HG03432 (cell line): ENCODE measurements around the gene STK32C.
"Not testable (repeated sequence)": the region's sequence is repeated elsewhere in the genome, so short reads cannot be mapped to it uniquely, and the experiment has no call there.

Experiments used
- ATAC-seq: cut with Tn5 transposase; IDR thresholded peaks from one replicate; pipeline ENCODE4 v1.9.1; 2021; ENCODE audit warnings: mild to moderate bottlenecking, moderate library complexity; ENCODE audit not compliant: unreplicated experiment

The STK32C gene

DNA sequence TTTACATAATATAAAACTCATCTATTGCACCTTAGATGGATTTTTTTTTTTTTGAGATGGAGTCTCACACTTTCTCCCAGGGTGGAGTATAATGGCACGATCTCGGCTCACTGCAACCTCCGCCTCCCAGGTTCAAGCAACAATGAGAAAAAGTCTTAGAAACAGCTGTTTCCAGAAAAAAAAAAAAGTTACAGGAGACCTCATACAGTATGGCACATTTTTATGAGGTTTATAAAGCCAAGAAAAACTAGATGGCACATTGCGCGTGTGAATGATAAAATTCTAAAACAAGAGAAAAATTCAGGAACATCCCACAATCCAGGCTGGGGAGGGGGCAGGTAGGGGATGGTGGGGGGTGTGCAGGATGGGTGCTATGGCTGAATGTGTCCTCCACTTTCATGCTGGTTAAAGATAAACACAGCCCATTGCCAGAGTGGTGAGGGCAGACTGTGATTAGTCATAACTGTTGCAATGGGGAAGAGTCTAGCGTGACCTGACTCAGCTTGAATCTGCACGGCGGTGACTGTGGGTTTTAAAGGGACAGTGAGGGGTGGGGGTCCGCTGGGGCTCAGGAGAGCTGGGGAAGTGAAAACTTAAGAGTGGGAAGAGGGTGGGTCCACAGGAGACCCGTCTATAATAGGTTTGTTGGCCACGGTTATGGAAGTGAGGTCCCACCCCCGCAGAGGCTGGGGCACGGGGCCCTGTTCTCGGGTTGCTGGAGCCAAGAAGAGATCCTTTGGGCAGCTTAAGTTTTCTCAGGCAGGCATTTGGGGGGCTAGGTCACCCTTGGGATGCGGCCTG lies 12.3 kb upstream of the STK32C start:
- ATAC-seq: peak; percentile 100

DNA sequence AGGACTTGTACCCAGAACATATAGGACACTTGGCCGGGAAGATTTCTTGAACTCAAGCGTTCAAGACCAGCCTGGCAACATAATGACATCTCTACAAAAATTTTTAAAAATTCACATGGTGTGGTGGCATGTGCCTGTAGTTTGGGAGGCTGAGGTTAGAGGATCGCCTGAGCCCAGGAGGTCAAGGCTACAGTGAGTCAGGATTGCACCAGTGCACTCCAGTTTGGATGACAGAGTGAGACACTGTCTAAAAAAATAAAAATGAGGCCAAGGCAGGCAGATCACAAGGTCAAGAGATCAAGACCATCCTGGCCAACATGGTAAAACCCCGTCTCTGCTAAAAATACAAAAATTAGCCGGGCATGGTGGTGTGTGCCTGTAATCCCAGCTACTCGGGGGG lies 9.7 kb upstream of the STK32C start:
- ATAC-seq: not testable (repeated sequence)

DNA sequence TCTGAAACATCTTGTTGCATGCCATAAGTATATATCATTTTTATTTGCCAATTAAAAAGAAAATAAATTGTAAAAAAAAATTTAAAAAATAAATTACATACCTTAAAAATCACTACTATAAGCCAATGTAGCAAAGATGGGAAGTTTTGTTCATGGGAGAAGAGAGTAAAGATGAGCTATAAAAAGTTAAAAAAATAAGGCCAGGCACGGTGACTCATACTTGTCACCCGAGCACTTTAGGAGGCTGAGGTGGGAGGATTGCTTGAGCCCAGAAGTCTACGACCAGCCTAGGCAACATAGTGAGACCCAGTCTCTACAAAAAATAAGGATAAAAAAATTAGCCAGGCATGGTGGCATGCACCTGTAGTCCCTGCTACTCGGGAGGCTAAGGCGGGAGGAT lies 8.4 kb upstream of the STK32C start:
- no peak for ATAC-seq

DNA sequence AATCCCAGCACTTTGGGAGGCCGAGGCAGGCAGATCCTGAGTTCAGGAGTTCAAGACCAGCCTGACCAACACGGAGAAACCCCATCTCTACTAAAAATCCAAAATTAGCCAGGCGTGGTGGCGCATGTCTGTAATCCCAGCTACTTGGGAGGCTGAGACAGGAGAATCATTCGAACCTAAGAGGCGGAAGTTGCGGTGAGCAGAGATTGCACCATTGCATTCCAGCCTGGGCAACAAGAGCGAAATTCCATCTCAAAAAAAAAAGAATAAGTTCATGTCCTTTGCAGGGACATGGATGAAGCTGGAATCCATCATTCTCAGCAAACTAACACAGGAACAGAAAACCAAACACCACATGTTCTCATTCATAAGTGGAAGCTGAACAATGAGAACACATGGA lies 7.1 kb upstream of the STK32C start:
- not testable (repeated sequence) for ATAC-seq

DNA sequence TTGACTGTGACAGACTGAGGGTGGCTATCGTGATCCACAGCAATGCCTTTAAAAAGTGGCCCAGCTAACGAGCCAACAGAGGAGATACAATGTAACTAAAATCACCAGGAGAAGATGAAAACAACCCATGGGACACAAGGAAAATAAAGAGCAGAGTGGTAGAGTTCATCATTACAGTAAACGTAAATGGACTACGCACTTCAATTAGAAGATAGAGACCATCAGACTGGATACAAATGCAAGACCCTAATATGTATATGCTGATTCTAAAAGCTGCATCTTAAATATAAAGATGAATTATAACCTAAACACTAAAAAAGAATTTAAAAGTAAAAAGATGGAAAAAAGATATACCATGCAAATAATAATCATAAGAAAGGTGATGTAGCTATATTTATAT lies 6.6 kb upstream of the STK32C start:
- no peak for ATAC-seq

DNA sequence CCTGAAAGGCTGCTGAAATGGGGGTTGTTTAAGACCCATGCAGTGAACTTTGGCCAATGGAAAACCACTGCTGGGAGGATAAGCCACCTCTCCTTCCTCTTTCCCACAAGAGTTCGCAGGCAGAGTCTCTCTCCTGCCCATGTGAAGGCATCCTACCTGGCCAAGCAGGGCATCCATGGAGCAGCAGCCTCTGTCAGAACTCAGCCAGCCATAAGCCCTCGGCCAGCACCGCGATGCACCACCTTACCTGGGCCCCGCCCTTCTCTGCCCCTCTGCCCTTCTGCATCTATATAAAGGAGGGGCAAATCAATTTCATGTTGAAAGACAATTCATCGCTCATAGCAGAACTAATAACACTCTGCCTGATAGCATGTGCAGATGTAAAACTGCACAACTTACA lies 6.1 kb upstream of the STK32C start:
- no peak for ATAC-seq

DNA sequence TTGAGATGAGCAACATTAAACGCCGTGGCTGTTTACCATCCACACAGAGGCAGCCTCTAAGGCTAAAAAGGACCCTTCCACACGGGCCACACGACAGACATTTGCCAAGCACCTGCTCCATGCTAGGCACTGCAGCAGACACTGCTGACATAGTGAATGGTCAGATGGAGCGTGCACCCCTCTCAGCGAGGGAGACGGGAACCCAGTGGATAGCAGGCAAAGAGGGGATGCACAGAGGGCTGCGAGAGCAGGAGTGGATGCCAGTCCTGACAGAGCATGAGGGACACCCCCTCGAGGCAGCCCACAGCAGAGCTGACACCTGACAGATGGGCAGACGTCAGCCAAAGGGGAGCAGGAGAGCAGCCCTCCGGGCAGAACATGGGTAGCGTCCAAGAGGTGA lies 5.6 kb upstream of the STK32C start:
- no peak for ATAC-seq

DNA sequence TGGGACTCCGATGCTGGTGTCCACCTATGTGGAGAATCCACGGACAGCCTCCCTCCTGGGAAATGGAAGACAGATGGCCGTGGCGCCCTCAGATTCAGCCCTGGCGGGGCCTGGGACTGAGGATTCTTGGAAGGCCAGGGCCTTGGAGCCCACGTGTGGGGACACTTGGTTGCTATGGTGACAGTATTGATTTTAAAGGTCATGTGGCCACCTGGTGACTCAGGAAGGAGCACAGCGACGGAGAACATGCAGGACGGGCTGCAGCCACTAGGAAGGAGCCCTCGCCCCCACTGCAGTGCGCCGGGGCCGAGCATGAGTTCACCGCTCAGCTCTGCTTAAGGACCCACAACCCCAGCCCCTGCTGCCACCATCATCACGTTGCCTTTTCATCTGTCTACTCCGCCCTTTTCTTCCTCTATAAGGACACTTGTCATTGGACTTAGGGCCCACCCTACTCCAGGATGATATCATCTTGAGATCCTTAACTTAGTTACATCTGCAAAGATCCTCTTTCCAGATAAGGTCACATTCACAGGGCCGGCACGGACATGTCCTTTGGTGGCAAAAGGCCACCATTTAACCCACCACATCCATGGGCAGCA lies 3.7 kb upstream of the STK32C start:
- ATAC-seq: no peak

DNA sequence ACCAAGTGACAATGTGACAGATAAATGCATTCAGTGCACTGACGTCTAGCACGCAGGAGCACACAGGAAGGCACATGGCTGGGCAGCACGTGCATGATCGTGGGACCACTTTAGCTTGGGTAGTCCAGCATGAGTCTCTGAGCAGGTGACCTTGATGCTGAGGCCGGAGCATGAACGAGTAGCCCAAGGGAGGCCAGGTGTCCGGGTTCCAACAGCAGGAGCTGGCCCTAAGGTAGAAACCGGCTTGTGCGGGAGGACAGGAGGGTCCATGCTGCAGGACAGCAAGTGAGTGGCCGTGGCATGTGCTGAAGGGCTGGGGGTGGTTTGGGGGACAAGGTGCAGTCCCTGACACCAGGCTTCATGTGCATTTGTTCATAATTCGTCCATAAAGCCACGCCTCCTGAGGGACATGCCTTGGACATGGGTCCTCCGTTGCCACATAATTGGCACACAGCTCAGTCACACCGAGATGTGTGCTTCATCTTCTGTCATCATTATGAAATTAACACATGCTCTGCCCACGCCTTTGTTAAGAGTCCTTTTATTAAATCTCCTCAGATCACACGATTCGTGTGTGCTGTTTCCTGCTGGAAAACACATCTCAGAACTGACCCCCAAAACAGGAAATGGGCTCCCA lies 3.1 kb upstream of the STK32C start:
- no peak for ATAC-seq

DNA sequence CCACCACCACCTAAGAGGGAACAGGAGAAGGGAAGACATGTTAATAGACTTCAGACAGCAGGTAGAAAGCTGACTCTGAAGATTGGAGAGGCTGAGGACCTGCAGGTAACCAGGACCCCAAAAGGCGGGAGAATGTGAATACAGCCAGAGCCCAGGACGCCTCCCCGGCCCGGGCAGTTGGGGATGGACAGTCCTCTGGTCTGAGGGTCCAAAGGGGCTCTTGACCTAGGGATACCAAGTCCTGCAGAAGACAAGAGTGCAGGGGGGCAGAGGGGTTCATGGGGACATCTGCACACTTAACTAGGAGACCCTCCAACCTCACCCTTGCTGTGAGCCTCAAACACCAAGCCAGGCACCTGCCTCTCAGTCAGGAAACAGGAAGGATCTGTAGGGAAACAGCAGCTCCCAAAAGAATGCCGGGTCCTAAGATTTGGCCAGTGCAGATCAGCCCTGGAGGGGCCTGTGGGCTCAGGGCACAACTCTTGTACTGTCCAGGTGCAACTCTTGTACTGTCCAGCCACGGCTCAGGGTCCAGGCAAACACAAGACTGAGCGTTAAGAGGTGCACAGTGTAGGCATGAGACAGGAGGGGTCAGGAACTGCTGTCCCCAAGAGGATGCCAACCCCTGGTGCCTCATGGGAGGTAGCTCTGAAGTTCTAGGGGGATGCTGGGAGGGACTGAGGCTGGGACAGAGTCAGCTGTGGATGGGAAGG lies 2.3 kb upstream of the STK32C start:
- no peak for ATAC-seq

DNA sequence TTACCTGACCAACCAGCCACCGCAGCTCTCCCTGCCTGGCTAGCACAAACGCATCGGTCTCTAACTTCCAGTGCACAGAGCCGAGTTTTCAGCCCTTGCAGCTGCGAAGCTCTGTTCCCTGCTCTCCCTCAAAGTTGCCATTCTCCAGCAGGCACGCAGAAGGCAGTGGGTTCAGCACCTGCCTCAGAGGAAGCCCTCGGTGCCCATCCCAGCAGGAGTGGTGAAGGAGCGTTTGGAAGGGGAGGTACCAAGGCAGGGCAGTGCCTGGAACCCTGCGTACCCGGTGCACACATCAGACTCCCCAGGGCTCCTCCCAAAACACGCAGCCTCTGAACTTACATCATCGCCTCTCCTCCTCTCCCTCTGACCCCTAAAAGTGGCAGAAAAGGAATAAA lies 1.7 kb upstream of the STK32C start:
- no peak for ATAC-seq

DNA sequence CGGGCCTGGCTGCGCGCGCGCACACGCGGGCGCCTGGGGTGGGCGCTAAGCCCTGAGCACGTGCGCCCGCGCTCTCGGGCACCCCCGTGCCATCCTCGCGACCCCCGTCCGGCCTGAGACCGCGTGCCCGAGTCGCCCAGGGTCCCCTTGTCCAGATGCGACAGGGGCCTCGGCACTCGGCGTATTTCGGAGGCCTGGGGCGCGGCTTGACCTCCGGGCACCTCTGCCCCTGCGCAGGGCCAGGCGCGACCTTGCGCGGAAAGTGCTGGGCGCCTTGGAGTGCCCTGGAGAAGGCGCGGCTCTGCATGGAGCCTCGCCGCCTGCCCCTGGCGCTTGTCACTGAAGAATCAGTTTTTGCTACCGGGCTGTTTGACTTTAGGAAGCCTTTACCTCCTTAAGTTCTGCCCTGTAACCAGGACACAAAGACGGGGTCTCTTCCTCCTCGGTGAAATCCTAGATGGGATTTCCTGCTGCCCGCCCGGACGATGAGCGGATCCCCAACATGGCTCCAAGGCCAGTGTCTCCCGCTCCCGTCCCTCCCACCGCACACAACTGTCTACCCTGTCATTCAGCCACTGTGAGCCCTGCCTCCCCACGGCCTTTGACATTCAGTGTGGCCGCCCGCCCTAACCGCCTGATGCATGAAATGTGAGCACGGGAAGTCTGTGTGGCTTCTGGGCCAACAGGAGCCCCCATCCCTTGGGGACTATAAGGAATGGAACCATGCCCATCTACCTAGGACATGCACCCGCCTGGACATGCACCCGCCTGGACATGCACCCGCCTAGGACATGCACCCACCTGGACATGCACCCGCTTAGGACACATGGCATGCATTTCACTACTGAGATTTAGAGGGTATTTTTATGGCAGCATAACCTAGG lies 1.1 kb upstream of the STK32C start:
- ATAC-seq: peak; percentile 8

DNA sequence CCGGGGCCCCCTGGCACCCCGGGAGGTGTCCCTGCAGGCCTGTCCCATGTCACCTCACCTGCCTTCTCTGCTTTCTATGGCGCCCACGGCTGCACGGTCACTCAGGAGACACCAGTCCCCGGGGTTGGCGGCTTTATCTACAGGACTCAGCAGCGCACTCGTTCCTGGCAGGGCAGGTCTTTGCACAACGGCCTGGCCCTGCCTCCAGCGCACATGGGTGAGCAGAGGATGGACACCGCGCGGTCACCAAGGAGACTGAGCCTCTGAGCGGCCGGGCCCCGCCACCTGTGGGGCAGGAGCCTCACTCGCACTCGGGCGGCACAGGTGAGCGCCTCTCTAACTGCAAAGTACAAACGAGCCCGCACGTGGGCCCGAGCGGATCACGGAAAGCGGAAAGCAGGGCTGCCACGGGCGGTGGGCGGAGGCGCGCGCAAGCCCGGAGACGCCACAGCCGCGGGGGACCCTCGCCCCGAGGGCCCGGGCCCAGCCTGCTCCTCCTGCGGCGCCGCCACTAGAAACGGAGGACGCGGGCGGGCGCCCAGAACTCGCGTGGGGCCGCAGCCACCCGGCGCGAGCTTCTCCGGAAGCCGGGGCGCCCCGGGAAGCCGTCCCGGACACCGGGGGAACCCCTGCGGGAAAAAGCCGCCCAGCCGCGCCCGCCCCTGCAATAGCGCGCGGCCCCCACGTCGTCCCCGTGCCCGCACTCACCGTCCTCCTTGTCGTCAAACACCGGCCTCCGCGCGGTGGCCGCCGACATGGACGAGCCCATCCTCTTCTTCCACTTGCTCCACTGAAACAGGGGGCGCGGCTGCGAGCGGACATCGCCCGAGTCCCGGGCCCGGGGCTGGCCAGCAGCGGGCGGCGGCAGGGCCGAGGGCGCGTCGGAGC lies 642 bp downstream of the STK32C start:
- peak; percentile 8 for ATAC-seq

DNA sequence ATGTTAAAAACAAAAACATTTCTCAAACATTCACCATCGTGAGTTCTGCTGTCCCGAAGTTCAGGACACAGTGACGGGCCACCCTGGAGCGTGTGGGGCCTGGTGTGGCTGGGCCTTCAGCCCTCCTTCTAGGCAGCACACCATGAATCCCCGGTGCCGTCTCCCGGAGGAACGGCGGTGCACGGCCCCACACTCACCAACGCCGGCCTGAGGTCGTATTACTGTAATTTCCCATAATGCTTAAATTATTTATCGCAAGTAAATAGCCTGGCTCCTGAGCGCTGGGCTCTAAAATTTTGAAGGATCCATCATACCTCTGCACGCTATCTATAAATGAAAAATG lies 1.4 kb downstream of the STK32C start:
- ATAC-seq: no peak

DNA sequence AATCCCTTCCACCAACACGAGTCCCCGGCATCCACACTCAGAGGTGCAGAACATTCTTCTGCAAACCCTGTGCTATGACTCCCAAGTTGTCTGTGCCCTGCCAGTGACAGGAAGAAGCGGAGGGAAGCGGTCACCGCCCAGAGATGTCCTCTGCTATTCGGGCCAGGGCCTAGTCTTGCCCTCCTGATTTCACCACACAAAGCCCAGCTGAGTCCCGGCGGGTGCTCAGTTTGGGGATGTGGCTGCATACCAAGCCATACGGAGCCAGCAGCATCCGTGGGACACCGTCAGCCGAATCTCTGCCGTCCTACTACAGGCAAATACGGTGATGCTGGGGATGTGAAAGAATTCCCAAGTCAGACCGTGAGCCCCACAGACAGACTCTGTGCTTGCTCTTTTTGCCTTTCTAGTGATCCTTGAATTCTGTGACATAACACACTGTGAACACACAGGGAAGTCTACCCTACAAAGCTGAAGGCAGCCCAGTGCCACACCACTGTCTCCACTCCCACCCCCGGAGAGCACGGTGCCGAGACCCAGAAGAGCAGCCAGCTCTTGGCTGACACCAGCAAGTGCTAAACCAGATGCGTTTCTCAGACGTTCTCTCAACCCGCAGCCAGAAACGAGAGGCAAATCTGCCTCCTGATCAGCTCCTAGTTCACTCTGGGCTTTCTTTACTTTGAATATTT lies 2.0 kb downstream of the STK32C start:
- no peak for ATAC-seq

DNA sequence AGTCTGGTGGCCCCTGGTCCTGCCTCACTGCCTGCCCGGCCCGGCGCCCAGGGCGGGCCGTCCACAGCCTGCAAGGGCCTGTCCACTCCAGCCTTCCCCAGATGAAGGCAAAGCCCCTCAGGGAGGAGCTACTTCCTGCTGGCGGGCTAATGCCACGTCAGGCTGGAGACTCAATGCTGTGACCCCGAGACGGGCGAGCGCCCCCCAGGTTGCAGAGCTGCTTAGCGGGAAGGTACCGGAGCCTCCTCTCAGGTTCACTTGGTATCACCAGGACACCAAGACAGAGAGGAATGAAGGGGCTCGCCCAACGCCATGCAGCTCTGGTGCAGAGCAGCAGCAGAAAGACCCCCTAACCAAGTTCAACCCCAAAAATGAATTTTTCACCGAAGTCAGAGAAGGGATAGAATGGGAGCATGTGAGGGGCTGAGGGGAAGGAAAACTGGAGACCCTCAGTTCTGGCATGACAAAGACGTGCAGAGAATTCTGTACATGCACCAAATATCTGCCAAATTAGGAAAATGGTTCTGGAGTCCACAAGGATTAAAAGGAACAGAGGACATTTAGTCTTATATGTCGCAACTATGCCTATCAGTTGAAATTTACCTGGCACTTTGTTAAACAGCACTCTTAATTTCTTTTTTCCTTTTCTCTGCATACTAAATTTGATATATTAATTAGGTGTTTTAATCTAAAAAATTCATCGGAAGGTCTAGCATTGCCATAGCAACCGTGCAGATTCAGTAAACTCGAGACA lies 2.8 kb downstream of the STK32C start:
- no peak for ATAC-seq

DNA sequence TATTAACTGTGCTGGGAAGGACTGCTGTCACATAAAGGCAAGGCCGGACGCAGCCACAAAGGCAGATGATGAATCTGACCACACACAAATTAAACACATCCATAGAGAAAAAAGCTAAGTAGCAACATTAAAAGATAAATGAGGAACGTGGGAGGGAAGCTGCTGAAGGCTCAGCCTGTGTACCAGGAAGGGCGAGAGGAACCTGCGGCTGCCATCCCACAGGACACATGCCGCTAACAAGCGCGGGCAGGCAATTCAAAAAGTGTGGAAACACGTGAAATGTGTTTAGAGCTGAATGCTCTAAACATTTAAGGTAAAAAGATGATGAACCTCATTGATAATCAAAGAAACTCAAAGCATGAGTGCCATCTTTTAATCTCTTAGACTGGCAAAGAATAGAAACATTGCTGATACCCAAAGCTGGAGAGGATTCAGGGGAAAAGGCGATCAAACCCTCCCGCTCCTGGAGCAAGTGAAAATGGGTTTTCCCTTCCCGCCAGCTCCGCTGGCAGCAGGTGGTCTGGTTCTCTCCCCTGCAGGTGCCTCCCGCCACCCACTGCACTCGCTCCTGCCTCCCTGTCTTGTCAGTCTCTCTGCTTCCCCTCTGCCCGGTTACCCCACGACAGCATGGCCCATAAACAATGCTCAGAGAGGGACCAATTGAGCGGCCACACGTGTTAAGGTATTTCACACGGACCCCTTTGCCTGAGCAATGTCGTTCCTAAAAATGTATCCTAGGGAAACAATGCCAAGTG lies 4.2 kb downstream of the STK32C start:
- no peak for ATAC-seq
